ENCODE measurements around the gene SHKBP1. TPM values are rescaled to one million over a fixed set of nuclear protein-coding genes. Genes with fewer than 3 reads are reported as not detected.

SHKBP1 gene
- total RNA-seq, 1 experiment from 2014 or later, result 92.9 TPM

GRCh38 chr19:40598121-40598917 is 21.6 kb downstream of the SHKBP1 start:
- Histone ChIP-seq H4K91ac (ENCODE audit: insufficient read length, low read depth, low read length) (no peak overlapping the region), H4K8ac (replicated peaks; ENCODE audit: insufficient read length, low read depth, low read length) (no peak overlapping the region), H3K9me3 (ENCODE audit: control insufficient read depth, low read depth, low read length) (no peaks in the 10 kb centered on the region), H3K14ac (ENCODE audit: insufficient read depth, low read length) (peak overlapping the region; percentile 94), H3K9ac (ENCODE audit: extremely low read depth, insufficient read length, low read length) (no peak overlapping the region), H3K4me2 (ENCODE audit: insufficient read depth, insufficient read length, low read length) (peak overlapping the region; percentile 69), H3K56ac (ENCODE audit: insufficient read length, low read depth, low read length) (no peak overlapping the region), H3K23me2 (ENCODE audit: insufficient read length, low read depth, low read length, poor library complexity, severe bottlenecking) (peaks cover 17% of the 10 kb centered on the region), H3K18ac (ENCODE audit: insufficient read length, low read depth, low read length) (peak overlapping the region; percentile 91), H3K27ac (ENCODE audit: insufficient read length, low read depth, low read length) (no peak overlapping the region), H4K20me1 (ENCODE audit: control insufficient read depth, insufficient read depth, insufficient read length) (no peaks in the 10 kb centered on the region), H3K4me1 (ENCODE audit: insufficient read depth, low read length) (peaks cover 7% of the 10 kb centered on the region), H2BK15ac (ENCODE audit: low read depth, low read length) (no peak overlapping the region), H3K4ac (ENCODE audit: low read depth, low read length) (no peak overlapping the region), H2BK12ac (ENCODE audit: insufficient read length, low read depth, low read length) (no peak overlapping the region), H3T11ph (ENCODE audit: low read length) (no peak overlapping the region), H3K79me2 (ENCODE audit: insufficient read depth, low read length) (no peaks in the 10 kb centered on the region), H2AK5ac (ENCODE audit: insufficient read length, low read length) (no peak overlapping the region), H4K5ac (ENCODE audit: insufficient read length, low read depth, low read length) (no peak overlapping the region), H3K79me1 (ENCODE audit: insufficient read depth, low read depth, low read length, poor library complexity, severe bottlenecking) (no peaks in the 10 kb centered on the region), H3K23ac (ENCODE audit: insufficient read length, low read depth, low read length) (no peak overlapping the region), H2AFZ (ENCODE audit: low read length) (no peak overlapping the region), H2BK120ac (ENCODE audit: low read depth, low read length, poor library complexity, severe bottlenecking) (no peak overlapping the region), H3K27me3 (ENCODE audit: insufficient read depth, low read length) (peaks cover 10% of the 10 kb centered on the region; the same call in 1 of the 2 replicates), H2BK5ac (ENCODE audit: insufficient read length, low read length) (no peak overlapping the region), H2BK20ac (ENCODE audit: low read depth, low read length, poor library complexity, severe bottlenecking) (no peak overlapping the region)
- DNase-seq, result peak; percentile 92
- Mint-ChIP-seq H3K4me3 (peak overlapping the region; percentile 77 to 88), H3K4me1 (peaks cover 39 to 57% of the 10 kb centered on the region in 2 experiments), H3K27me3 (ENCODE audit: low read depth) (peaks cover 59% of the 10 kb centered on the region), H3K36me3 (ENCODE audit: insufficient read depth in 1 of 3, low read depth in 3 of 3) (peaks cover 0 to 3% (median 0%) of the 10 kb centered on the region in 3 experiments; a peak in 2 of 7 replicates), H3K9me3 (no peaks in the 10 kb centered on the region), H3K27ac (peak overlapping the region in 1 of 3 experiments; percentile 62; a peak in 3 of 7 replicates)
- no CpG with 5 or more reads among the region's 46 CpGs for WGBS (ENCODE audit: extremely low coverage, insufficient read length, low lambda C conversion rate)
- peak; percentile 99 for TF ChIP-seq CTCF (conservative IDR thresholded peaks at IDR 0.05)
